Measurements from ENCODE around the gene IL27RA. TPM values are rescaled to one million over a fixed set of nuclear protein-coding genes. Genes with fewer than 3 reads are reported as not detected.

The IL27RA gene
- total RNA-seq, 2 experiments from 2014 or later, result 66.5 to 70.3 TPM

DNA sequence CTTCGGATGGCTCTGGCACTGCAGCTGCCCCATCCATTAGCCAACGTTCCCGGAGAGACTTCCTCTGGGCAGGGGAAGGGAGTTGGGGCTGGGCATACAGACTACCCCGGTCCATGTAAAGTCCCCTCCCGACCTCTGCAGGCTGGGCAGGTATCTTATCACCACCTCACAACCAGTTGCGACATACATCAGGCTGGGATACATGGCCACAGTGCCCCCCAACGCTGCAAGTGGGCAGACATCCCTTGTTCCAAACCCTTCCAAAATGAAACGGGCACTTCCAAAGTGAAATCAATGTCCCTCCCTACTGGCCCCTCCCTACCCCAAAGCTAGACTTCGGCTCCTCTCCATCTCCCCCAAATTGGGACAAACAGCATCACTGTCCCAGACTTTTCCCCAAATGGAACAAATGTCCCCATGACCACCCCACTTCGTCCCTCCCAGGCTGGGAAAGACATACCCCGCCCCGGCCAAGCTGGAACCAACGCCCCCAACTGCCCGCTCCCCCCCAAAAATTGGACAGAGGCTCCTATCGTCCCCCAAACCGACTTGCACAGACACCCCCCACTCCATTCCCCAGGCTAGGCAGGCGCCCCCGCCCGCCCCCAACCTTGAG is 25.3 kb downstream of the IL27RA start:
- peaks cover 17% of the 10 kb centered on the region for H3K4me1 Mint-ChIP-seq
- CTCF ChIA-PET, result interaction anchor here (1.0 to 6.1 kb wide), 7 partner anchors 8 to 194 kb away, joined by 3 to 82 read pairs (median 4); partner anchors contain the start of gene MISP3
- H3K36me3 Mint-ChIP-seq (ENCODE audit: low read depth), result peaks cover 17% of the 10 kb centered on the region
- H3K27me3 Mint-ChIP-seq, result peaks cover 39% of the 10 kb centered on the region
- no peaks in the 10 kb centered on the region for H3K9me3 Mint-ChIP-seq
- H3K4me3 Mint-ChIP-seq, result peak overlapping the region; percentile 39
- POLR2A ChIA-PET, result interaction anchor here (0.6 kb wide), 1 partner anchor 61 kb away, joined by 3 read pairs; the partner anchor contains the start of gene PRKACA
- no peak overlapping the region for H3K27ac Mint-ChIP-seq
- no peak for DNase-seq

DNA sequence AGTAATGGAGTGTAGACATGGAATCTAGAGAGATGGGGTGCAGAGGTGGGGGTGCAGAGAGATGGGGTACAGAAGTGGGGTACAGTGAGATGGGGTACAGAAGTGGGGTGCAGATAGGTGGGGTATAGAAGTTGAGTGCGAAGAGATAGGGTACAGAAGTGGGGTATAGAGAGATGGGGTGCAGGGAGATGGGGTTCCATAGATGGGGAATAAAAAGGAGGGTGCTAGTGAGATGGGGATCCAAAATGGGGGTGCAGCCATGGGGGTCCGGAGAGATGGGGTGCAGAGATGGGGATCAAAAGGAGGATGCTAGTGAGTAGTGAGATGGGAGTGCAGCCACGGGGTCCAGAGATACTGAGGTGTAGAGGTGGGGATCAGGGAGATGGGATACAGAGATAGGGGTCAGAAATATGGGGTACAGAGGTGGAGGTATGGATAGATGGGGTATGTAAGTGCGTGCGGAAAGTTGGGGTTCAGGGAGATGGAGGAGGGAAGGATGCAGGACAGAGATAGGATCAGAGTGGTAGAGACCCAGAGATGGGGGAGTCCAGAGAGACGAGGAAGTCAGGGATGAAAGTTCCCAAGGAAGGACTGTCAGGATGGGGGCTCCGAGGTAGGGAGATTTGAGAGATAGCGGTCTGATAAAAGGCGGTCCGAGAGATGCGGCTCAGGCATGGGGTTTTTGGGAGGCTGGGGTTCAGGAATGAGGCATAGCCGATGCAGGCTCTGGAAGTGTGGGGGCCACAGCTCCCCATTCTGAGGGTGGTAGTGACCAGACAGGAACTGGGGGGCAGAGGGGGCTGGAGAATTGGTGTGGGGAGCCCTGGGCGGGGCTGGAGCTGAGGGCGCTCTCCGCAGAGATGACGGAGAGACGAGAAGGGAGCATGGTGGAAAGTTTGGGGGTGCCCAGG is 26.9 kb downstream of the IL27RA start:
- H3K9me3 Mint-ChIP-seq, result no peaks in the 10 kb centered on the region
- H3K27ac Mint-ChIP-seq, result no peak overlapping the region
- ChIA-PET CTCF (interaction anchor here (0.6 to 6.1 kb wide), 14 partner anchors 10 to 290 kb away, joined by 3 to 82 read pairs (median 4); partner anchors contain the start of genes DCAF15, IL27RA and MISP3), POLR2A (no interaction called here)
- peaks cover 41% of the 10 kb centered on the region for H3K27me3 Mint-ChIP-seq
- DNase-seq, result no peak
- no peak overlapping the region for H3K4me3 Mint-ChIP-seq
- H3K4me1 Mint-ChIP-seq, result peaks cover 17% of the 10 kb centered on the region
- H3K36me3 Mint-ChIP-seq (ENCODE audit: low read depth), result peaks cover 4% of the 10 kb centered on the region

DNA sequence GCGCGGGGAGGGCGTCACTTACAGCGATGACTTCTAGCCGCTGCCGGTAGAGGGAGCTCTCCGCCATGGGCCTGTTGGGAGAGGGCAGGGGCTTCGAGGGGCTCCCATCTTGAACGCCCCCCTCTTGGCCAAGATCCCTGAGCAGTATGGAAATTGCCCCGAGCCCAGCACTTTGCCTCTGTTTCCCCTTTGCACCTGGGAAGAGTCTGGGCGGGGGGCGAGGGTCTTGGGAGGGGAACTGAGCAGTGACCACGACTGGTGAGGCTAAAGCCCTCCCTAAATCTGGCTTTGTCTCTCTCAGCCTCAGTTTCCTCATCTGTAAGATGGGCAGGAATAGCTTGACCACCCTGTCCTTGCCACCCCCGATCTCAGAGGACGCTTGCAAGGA is 27.5 kb downstream of the IL27RA start:
- POLR2A ChIA-PET, result no interaction called here
- H3K4me3 Mint-ChIP-seq, result no peak overlapping the region
- no peaks in the 10 kb centered on the region for H3K36me3 Mint-ChIP-seq (ENCODE audit: low read depth)
- H3K27ac Mint-ChIP-seq, result no peak overlapping the region
- peaks cover 41% of the 10 kb centered on the region for H3K27me3 Mint-ChIP-seq
- CTCF ChIA-PET, result interaction anchor here (0.6 to 6.1 kb wide), 14 partner anchors 11 to 289 kb away, joined by 3 to 82 read pairs (median 4); partner anchors contain the start of genes DCAF15, IL27RA and MISP3
- H3K4me1 Mint-ChIP-seq, result peaks cover 17% of the 10 kb centered on the region
- peak; percentile 58 for DNase-seq
- H3K9me3 Mint-ChIP-seq, result no peaks in the 10 kb centered on the region

DNA sequence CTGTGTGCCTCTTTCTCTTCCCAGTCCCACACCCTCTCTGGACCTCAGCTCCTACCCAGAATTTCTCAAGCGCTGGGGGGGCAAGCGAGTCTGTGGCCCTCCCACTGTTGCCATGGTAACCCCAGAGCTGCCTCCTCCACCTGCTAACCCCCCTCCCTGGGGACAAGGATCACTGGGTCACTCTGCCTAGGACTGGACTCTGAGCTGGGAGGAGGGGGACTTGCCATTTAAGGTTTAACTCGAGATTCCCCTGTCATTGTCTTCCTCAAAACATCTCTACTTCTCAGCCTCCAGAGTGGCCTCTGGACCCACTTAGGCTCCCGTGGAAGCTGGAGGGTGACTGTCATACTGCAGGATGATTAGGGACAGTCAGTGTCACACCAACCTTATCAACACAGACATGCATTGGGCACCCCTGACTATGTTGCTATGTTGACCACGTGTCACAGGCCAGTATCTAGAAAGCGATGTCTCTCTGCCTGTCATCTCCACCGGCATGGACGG is 28.1 kb downstream of the IL27RA start:
- no peak for DNase-seq
- Mint-ChIP-seq H3K27me3 (peaks cover 41% of the 10 kb centered on the region), H3K4me1 (peaks cover 17% of the 10 kb centered on the region), H3K9me3 (no peaks in the 10 kb centered on the region), H3K4me3 (no peak overlapping the region), H3K27ac (no peak overlapping the region), H3K36me3 (ENCODE audit: low read depth) (no peaks in the 10 kb centered on the region)
- POLR2A ChIA-PET, result no interaction called here
- CTCF ChIA-PET, result interaction anchor here (0.9 to 6.1 kb wide), 13 partner anchors 11 to 289 kb away, joined by 3 to 82 read pairs (median 5); partner anchors contain the start of genes DCAF15, IL27RA and MISP3

DNA sequence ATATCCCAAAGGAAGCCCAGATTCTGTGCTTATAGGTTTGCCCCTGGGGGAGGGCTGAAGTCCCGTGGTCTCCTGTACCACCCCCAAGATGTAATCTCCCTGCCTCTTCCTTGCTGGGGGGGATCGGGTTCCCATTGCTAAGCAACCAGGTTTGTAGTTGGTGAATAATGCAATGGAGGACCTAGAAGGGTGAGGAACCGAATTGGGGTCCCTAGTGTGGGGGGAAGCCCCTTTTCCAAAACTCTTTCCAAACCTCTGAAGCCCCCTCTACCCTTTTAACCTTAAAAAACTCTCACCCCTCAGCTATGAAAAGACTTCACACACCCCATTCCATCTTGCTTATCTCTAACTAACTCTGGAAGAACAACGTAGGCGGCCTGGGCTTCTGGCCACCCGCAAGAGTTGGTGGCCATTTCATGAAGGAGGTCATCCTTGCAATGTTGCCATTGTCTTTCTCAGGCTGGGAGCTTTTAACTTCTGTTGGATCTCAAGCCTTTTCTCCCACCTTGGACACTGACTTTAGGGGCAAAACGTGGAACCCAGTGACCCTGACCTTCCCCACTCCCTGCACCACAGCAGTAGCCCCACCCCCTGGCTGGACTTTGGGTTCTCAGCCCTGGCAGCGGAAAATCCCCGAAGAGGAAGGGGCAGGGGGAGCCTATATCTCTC is 29.7 kb downstream of the IL27RA start:
- Mint-ChIP-seq H3K36me3 (ENCODE audit: low read depth) (no peaks in the 10 kb centered on the region), H3K27ac (no peak overlapping the region), H3K4me3 (no peak overlapping the region), H3K4me1 (peaks cover 17% of the 10 kb centered on the region), H3K9me3 (no peaks in the 10 kb centered on the region), H3K27me3 (peaks cover 41% of the 10 kb centered on the region)
- DNase-seq, result no peak
- CTCF ChIA-PET, result interaction anchor here (0.5 to 6.1 kb wide), 5 partner anchors 10 to 181 kb away, joined by 3 to 82 read pairs (median 13); partner anchors contain the start of genes ASF1B and MISP3
- POLR2A ChIA-PET, result no interaction called here

DNA sequence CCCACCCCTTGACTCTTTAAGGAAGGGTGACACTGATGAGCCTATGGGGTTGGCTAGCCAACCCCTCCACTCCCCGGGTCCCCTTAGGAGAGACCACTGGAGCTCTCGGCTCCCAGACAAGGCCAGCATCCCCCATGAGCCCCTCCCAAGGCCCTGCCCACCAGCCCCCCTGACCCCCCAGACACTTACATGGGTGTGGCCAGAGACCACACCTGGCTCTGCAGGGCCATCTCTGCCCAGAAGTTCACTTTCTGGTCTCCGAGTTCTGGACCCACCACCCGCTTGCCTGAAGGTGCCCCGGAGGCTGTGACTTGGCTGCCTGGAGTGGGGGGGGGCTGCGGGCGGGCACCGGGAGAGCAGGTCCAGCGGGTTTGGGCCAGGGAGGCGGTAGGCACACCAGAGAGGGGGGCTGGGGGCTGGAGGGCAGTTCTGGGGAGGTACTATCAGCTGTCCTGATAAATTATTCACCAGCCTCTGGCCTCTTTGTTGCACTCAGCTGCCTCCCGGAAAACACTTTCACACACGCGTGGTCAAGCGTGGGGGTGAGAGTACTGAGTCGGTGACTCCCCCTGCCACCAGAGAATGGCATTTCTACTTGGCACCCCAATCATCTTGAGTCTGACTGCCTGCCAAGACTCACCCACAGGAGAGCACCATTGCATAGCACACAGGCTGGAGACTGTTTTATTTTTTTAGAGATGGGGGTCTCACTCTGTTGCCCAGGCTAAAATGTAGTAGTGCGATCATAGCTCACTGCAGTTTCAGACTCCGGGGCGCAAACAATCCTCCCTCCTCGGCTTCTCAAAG is 30.4 kb downstream of the IL27RA start, which contains the start of gene PALM3:
Gene PALM3 (minus strand): TSS at position 326 of the 807 bp plus-strand sequence. CDS start 96 bp downstream, at position 230.
- H3K36me3 Mint-ChIP-seq (ENCODE audit: low read depth), result no peaks in the 10 kb centered on the region
- H3K9me3 Mint-ChIP-seq, result no peaks in the 10 kb centered on the region
- no peak within 1 kb of the TSS for H3K4me3 Mint-ChIP-seq
- CTCF ChIA-PET, result interaction anchor here (6.1 kb wide), 1 partner anchor 9 kb away, joined by 82 read pairs; the partner anchor contains the start of gene MISP3
- peaks cover 14% of the 10 kb centered on the region for H3K4me1 Mint-ChIP-seq
- POLR2A ChIA-PET, result no interaction called here
- H3K27me3 Mint-ChIP-seq, result peaks cover 41% of the 10 kb centered on the region
- no peak for DNase-seq
- no peak within 1 kb of the TSS for H3K27ac Mint-ChIP-seq

DNA sequence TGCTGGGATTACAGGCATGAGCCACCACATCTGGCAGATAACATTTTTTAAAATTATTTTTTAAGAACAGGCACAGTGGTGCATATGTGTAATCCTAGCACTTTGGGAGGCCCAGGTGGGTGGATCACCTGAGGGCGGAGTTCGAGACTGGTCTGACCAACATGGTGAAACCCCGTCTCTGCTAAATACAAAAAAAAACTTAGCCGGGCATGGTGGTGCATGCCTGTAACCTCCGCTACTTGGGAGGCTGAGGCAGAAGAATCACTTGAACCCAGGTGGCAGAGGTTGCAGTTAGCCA is 30.9 kb downstream of the IL27RA start:
- no peaks in the 10 kb centered on the region for H3K9me3 Mint-ChIP-seq
- peaks cover 13% of the 10 kb centered on the region for H3K4me1 Mint-ChIP-seq
- no peak overlapping the region for H3K4me3 Mint-ChIP-seq
- ChIA-PET POLR2A (no interaction called here), CTCF (no interaction called here)
- DNase-seq, result no peak
- H3K36me3 Mint-ChIP-seq (ENCODE audit: low read depth), result no peaks in the 10 kb centered on the region
- no peak overlapping the region for H3K27ac Mint-ChIP-seq
- H3K27me3 Mint-ChIP-seq, result peaks cover 38% of the 10 kb centered on the region

DNA sequence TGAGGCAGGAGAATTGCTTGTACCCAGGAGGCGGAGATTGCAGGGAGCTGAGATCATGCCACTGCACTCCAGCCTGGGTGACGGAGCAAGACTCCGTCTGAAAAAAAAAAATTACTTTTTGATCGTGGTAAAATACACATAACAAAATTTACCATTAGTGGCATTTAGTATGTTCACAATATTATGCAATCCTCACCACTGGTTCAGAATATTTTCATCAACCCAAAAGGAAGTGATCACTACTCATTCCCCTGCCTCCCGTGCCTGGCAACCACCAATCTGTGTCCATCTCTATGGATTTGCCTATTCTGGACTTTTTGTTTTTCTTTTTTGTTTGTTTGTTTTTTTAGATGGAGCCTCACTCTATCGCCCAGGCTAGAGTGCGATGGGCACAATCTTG is 31.5 kb downstream of the IL27RA start:
- Mint-ChIP-seq H3K9me3 (no peaks in the 10 kb centered on the region), H3K27ac (no peak overlapping the region), H3K4me1 (peaks cover 9% of the 10 kb centered on the region), H3K4me3 (no peak overlapping the region), H3K27me3 (peaks cover 32% of the 10 kb centered on the region), H3K36me3 (ENCODE audit: low read depth) (no peaks in the 10 kb centered on the region)
- no peak for DNase-seq
- CTCF ChIA-PET, result interaction anchor here (0.6 to 0.8 kb wide), 2 partner anchors 9 to 17 kb away, joined by 3 to 4 read pairs; no protein-coding TSS in a partner anchor
- POLR2A ChIA-PET, result no interaction called here

DNA sequence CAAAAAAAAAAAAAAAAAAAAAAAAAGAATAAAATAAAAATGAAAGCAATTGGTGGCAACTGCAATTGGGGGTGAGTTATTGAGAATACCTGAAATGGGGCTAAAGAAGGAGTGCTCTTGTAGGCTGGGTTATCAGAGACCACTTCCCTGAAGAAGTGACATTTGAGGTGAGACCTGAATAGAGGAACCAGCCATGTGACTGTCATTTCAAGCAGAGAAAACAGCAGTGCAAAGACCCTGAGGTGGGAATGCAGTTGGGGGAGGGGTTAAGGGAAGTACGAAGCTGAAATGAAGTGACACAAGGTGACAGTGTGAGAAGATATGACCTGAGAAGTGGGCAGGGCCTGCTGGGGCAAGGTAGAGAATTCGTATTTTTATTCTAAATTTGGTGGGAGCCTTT is 34.6 kb downstream of the IL27RA start:
- DNase-seq, result no peak
- Mint-ChIP-seq H3K4me3 (no peak overlapping the region), H3K9me3 (no peaks in the 10 kb centered on the region), H3K36me3 (ENCODE audit: low read depth) (no peaks in the 10 kb centered on the region), H3K27me3 (peaks cover 18% of the 10 kb centered on the region), H3K4me1 (no peaks in the 10 kb centered on the region), H3K27ac (no peak overlapping the region)
- ChIA-PET CTCF (interaction anchor here (1.4 kb wide), 1 partner anchor 18 kb away, joined by 3 read pairs; no protein-coding TSS in a partner anchor), POLR2A (no interaction called here)

DNA sequence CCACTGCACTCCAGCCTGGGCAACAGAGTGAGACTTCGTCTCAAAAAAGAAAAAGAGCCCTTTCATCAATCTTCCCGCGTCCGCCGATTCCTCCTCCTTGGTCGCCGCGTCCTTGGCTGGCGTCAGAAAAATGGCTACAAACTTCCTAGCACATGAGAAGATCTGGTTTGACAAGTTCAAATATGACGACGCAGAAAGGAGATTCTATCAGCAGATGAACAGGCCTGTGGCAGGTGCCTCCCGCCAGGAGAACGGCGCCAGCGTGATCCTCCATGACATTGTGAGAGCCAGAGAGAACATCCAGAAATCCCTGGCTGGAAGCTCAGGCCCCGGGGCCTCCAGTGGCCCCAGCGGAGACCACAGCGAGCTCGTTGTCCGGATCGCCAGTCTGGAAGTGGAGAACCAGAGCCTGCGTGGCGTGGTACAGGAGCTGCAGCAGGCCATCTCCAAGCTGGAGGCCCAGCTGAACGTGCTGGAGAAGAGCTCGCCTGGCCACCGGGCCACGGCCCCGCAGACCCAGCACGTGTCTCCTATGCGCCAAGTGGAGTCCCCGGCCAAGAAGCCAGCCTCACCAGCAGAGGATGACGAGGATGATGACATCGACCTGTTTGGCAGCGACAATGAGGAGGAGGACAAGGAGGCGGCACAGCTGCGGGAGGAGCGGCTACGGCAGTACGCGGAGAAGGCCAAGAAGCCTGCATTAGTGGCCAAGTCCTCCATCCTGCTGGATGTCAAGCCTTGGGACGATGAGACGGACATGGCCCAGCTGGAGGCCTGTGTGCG is 38.9 kb downstream of the IL27RA start:
- no peaks in the 10 kb centered on the region for H3K9me3 Mint-ChIP-seq
- peaks cover 17% of the 10 kb centered on the region for H3K27me3 Mint-ChIP-seq
- CTCF ChIA-PET, result interaction anchor here (0.6 to 6.9 kb wide), 9 partner anchors 11 to 434 kb away, joined by 3 to 82 read pairs (median 15); partner anchors contain the start of genes ASF1B, C19orf67, NANOS3 and PALM3
- no peak overlapping the region for H3K4me3 Mint-ChIP-seq
- peaks cover 22% of the 10 kb centered on the region for H3K4me1 Mint-ChIP-seq
- no peak for DNase-seq
- no peaks in the 10 kb centered on the region for H3K36me3 Mint-ChIP-seq (ENCODE audit: low read depth)
- H3K27ac Mint-ChIP-seq, result no peak overlapping the region
- POLR2A ChIA-PET, result no interaction called here

DNA sequence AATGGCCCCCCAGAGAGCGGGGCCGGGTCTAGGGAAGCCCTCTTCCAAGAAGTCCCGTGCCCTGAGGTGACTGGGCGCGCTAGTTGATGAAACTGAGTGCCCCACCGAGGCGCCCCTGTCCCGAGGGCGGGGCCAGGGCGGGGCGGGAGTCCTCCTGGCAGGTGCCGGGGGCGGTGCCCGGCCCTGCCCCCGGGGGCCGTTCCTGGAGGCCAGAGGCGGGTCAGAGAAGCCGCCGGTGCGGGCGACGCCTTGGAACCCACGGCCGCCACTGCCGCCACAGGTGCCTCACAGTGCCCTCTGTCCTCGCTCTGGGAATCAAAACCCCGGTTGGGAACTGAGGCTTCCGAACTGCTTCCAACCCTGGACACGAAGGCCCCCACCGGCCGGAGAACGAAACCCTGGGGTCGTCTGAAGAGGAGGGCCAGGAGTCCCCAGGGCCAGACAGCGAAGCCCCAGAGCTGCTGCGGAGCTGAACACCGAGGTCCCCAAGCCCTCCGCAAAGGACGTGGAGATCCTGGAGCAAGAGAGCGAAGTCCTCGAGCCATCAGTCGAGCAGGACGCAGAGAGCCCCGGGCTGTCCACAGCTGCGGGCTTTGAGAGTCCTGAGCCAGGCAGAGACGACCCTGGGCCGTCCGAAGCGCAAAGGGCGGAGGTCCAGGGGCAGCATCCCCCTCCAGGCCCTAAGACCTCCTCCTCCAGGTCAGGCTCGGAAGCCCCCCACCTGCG is 41.1 kb downstream of the IL27RA start, which contains the start of gene MISP3:
Gene MISP3 (plus strand): TSS at position 252 of the 726 bp plus-strand sequence. CDS start 524 bp downstream, outside the sequence.
- H3K27me3 Mint-ChIP-seq, result peaks cover 13% of the 10 kb centered on the region
- ChIA-PET POLR2A (no interaction called here), CTCF (interaction anchor here (0.6 to 6.9 kb wide), 23 partner anchors 9 to 821 kb away, joined by 3 to 82 read pairs (median 6); partner anchors contain the start of genes ASF1B, C19orf67, IL27RA and NANOS3)
- H3K36me3 Mint-ChIP-seq (ENCODE audit: low read depth), result no peaks in the 10 kb centered on the region
- no peaks in the 10 kb centered on the region for H3K9me3 Mint-ChIP-seq
- peaks cover 27% of the 10 kb centered on the region for H3K4me1 Mint-ChIP-seq
- H3K27ac Mint-ChIP-seq, result peak within 1 kb of the TSS; percentile 62
- peak; percentile 24 for DNase-seq
- H3K4me3 Mint-ChIP-seq, result peak within 1 kb of the TSS; percentile 84
